Measurements from ENCODE around the gene CCDC85A.

CCDC85A gene

DNA sequence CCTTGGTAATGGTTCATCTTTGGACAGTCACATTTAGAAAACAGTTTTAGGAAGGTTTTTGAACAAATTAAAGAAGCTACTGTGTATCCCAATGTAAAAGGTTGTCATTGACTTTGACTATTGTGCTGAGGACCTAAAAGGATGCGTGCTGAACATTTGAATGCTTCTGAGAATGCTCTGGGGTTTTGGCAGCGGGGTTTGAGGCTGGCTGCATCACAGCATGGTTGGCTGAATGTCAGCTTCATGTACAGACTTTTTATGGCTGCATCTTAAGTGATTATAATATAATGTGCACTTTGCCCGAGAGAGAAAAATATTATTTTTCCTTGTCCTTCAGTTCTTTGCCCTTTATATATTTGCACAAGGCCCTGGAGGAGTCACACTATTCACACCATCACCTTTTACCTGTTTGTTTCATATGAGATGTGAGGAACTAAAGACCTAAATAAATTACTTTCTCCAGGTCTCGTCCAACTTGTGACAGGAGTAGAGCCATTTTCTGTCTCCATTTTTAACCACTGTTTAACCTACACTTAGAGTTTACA is 125.9 kb downstream of the CCDC85A start:
- no peak for DNase-seq (ENCODE audit: low spot score)

DNA sequence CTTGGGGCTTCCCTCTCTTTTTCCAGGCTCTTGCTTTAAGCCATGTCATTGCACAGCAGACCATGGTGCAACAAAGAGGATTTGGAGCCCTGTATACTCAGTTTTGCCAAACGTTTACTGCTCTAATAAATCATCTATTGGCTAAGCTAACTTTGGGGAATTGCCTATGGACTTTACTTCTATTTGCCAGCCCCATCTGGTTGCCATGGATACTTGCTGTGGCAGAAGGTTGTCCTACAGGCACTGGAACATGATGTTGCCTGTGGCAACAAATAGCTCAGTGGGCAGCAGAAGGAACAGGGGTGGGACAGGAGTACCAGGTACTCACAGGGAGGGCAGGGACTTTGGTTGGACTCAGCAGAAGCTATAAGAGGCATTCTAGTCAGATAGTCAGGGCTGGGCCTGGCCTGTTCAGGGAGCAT is 129.7 kb downstream of the CCDC85A start:
- no peak for DNase-seq (ENCODE audit: low spot score)

DNA sequence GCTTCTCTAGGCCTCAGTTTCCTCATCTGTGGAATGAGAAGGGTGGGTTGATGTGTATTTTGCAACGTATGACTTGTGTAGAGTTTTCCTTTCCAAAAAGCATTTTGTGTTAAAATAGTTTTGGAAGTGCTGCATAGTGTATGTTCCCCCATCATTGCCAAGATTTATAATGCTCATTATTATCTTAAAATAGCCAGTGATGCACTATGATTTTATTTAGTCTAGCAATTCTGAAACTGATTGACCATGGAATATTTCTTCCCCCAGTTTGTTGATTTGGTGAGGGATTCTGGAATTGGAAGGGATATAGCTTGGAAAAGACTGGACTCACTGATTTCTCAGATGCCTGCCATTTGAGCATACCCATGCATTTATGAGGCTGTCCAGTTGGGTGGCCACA is 130.6 kb downstream of the CCDC85A start:
- DNase-seq (ENCODE audit: low spot score) = no peak

DNA sequence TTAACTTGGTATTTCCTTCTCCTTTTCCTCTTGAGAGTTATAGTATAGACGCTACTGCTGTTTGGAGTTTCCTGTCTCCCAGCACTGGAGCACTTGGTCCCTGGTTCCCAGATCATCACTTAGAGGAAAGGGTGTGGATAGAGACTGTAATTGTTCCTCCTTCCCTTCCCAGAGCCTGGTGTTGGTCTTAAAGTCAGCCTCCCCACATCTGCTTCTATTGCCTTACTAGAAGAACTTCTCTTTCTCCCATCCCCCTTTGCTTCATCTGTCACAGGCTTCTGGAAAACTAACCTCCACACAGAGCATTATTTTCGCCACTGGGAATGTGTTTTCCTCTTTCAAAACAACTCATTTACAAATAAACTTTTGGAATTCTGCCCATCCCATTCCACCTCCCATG is 131.0 kb downstream of the CCDC85A start:
- no peak for DNase-seq (ENCODE audit: low spot score)

DNA sequence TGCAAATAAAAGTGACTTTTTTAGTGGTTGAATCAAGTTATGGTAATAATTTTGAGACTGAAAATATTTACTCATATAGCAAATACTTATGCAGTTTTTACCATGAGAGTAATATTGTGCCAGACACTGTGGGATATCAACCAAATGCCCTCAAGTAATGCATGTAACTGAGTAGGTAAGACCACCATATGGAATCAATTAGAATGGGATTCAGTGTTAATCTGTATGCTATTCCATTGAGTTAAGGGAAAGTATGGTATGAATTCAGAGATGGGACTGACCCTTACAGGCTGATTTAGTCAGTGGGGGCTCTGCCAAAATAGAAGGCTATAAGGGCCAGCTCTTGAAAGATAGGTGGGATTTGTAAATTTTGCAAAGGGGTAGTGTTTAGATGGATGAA is 131.6 kb downstream of the CCDC85A start:
- DNase-seq (ENCODE audit: low spot score) = no peak

DNA sequence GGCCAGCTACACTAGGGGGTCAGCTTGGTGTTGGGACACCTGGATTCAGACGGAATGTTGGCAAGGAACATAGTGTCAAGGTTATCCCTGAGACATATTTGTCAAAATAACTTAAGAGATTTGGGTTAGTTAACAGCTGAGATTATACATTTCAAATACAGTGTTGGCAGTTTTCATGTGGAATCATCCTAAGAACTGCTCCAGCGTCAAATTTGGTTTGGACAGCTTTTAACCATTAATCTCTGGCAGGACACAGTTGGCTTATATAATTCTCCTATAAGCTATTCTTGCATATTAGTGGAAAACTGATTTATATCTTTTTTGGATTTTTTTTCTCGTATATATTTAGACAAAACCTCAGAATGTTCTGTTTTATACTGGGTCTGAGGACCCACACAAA is 132.2 kb downstream of the CCDC85A start:
- DNase-seq (ENCODE audit: low spot score) = no peak

DNA sequence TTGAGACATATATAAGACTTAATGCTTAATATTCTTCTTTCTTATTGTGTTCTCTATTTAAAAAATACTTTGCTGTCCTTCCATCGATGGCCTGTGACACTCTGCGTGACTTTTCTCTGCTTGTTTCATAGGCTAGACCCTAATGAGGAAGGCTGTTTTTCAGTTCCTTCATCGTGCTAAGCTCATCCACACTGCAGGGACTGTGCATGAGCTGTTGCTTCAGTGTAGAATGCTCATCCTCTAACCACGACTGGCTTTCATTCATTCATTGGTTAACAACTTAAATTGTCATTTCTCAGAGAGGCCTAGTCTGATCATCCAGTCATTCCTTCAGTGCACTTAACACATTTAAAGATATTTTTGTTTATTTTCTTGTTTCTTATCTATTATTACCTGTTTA is 134.4 kb downstream of the CCDC85A start:
- DNase-seq (ENCODE audit: low spot score) = no peak

DNA sequence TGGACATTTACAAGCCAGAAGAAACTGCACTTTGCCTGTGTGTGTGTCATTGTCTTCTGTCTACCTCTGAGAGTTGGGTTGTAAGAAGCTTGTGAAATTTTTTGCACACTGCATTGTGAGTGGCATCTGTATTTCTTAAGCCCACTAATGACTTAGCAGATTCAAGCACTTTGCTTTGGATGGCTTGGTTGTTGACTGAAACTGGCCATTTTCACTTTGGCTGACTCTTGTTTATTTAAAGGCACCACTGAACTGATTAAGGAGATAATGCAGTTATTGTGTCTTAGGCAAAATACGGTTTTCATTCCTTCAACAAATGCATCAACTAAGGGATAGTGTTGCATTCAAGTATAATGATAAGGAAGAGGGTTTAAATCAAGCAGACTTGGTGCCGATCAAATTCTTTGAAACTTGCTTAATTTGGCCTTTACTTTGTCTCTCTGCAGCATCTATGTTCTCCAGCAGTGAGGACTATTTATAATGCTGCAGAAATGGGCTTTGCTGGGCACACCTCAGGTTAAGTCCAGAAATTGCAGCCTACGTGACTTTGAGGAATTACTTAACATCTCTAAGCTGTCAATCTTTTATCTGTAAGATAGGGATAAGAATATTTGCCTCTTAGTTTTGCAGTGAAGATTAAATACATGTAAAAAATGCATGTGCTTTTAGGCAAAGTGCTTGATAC is 142.0 kb downstream of the CCDC85A start:
- DNase-seq (ENCODE audit: low spot score) = no peak

DNA sequence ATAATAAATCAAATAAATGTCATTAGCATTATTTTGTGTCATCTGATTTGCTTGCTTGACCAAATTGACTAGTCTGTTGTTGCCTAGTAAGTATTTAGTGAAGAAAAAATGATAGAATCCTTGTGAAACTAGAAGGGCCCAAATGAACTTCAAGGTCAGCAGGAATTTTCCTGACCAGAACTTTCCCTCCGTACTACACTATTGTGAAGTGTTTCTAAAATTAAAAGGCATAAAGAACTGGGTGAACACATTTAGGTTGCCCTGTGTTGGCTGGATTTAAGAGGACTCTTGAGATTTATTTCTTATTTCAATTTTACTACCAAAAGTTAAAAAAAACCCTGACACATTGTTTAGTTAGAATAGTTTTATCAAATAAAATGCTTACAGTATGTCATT is 142.6 kb downstream of the CCDC85A start:
- DNase-seq (ENCODE audit: low spot score) = no peak

DNA sequence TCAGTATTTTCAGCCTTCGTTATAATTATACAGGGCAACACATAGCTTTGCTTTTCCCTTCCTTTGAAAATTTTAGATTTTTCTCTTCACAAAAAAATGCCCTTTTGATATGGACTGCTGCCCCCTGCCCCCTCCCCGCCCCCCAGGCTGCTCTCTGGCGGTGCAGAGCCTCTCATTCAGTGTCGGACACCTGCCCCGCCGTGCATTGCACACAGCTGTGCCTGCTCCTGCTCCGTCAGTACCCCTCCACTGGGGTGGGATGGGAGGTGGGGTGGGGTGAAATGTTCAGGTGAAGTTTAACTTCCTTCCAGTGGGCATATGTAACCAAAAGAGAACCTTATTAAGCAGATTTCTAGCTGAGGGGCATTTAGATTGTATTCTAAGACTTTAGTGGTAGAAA is 148.0 kb downstream of the CCDC85A start:
- DNase-seq (ENCODE audit: low spot score) = no peak

DNA sequence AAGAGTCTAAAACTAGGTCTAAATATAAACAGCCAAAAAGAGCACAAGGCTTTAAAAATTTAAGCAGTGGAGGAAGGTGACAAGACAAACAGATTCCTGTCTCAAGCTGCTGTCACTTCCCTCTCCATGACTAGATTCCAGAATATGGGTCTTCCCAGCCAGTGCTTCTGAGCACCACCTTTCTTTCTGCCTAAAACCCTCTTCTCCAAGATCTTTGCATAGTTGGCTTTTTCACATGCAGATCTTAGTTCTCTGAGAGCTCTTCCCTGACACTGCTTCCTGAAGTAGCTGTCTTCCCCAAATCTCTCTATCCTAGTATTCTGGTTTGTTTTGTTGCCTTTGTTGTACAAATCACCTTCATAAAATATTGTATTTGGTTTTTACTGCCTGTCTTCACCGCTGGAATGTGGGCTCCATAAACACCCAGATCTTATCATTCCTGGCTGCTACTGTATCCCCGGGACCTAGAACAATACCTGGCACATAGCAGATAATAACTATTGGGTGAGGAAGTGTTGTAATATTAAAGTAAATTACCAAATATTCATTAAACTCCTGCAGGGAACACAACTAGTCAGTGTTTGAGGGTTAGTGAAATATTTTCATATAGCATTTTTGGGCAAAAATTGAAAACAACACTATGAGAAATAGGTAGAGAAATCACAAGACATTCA is 150.2 kb downstream of the CCDC85A start:
- DNase-seq (ENCODE audit: low spot score) = no peak

DNA sequence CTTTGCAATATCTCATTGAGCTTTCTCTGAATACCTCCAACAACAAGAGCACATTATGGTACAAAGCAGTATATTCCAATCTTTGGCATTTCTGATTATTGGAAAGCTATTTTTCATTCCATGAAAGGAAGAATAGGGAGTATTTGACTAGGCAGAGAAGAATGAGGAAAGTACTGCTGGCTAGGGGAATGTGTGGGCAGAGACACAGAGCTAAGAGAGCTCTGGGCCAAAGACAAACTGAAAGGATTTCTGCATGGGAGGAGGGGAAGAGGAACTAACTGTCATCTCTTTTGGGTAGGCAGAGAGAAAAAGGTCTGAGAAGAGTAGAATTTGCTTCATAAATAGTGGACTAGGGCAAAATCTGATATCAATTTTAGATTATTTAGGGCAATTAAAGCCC is 150.8 kb downstream of the CCDC85A start:
- DNase-seq (ENCODE audit: low spot score) = no peak

DNA sequence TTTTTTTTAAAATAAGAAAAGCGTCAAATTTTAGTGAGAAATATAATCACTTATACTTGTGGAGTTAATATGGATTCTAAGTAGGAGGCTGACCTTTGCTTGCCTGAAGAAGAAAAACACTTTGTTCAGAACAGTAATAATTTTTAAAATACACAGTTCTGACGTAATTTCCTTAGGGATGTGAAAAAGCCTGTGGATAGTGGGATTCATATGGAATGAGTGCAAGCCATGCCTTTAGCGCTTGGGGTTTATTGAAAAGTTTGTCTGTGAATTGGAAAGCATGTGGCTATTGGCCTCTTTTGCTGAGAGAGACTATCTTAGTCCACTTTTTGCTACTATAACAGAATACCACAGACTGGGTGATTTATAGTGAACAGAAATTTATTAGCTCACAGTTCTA is 151.3 kb downstream of the CCDC85A start:
- DNase-seq (ENCODE audit: low spot score) = no peak

DNA sequence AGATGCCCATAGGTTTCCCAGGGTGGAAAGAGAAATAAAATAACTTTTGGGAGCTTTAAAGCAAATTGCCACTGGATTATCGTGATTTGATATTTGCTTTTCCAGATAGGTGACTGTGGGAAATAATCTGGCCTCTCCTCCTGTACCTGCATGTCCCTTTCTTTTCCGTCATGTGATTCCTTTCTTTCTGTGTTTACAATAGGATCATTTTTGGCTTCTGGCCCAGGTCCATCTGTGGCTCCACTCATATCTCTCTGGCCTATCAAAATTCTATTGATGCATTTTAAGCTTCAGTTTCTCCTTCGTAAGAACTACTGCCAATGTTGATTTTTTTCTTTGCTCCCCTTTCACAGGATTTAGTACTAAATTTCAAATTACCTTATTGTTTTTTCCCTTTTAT is 153.6 kb downstream of the CCDC85A start:
- no peak for DNase-seq (ENCODE audit: low spot score)

DNA sequence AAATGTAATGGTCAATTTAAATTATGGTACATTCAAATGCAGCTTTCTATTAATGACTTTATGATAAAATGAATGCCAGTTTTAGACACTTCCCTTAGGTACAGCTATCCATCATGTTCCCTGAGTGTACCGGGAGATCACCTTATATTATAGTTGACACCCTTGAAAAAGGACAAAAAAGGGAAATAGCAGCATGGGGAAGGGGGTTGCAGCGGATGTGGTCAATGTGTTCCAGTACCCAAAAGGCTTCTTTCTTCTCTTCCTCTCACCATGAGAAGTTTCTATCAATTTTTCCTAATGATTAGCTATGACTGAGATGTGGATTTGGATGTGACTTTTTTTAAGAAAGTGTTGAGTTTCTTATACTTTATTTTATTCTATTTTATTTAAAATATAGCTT is 154.4 kb downstream of the CCDC85A start:
- DNase-seq (ENCODE audit: low spot score) = no peak

DNA sequence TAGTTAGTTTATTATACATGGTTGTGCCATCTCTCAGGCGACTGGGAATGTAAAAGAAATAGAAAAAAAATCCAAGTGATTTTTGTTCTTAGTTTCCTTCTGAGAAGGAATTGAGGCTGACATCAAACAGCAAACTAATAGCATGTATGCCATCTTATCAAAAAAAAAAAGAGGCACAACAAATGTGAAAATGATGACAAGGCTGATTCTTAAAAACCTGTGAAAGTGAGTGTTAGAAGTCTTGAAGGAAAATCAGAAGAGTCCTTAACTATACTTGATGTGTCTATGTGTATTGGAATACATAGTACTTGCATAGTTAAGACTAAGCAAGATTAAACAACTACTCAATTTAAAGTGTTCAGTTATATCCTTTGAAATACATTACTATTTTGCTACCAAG is 161.0 kb downstream of the CCDC85A start:
- no peak for DNase-seq (ENCODE audit: low spot score)

DNA sequence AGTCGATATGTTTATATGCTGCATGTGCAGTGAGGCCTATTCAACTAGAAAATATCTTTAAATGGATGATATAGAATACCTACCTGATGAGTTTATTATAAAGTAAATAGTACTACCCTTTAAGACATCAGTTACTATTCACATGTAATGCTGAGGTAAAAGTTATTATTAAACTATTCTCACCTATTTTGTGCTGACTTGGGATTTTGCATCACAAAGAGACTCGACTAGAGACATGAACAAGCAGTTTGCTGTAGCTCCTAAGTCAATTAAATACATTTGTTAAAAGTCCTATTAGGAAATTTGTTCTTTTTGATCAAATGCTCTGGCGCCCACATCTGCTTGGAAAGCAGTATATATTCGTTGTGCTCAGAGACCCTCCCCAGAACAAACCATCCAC is 164.1 kb downstream of the CCDC85A start:
- no peak for DNase-seq (ENCODE audit: low spot score)

DNA sequence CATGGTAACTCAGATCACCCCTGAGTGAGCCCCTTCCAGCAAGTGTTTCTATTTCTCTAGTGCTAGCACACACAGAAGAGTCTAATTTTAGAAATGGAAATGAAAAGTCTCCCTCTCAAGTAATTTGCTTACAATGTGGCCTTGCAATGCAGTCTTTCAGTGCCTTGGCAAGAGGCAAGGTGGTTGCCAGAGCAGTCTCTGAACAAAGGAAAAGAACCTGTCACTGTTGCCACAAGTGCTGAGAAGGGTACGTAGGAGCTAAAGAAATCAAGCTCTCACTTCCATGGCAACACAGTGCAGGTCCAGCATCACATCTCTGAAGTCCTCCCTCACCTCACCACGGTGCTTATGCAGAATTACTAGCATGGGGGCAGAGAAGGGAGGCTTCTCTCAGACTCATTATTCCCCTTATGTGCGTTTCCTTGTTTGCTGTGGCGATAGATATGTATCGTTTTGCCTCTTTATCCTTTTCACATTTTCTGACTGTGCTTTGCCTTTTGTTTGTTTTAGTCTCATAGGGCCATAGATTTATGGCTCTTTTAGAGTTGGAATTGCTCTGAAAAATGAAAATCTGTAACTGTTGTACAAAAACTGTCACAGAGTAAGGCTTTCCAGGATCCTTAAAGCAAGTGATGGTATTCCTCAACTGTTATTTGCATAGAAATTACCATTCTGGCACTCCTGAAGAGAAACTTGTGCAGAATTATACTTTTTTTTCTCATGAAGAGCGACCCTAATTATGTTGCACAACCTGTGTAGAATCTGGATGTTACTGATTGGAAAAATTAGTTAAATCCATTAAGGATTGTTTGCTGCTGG is 164.8 kb downstream of the CCDC85A start:
- DNase-seq (ENCODE audit: low spot score) = no peak

DNA sequence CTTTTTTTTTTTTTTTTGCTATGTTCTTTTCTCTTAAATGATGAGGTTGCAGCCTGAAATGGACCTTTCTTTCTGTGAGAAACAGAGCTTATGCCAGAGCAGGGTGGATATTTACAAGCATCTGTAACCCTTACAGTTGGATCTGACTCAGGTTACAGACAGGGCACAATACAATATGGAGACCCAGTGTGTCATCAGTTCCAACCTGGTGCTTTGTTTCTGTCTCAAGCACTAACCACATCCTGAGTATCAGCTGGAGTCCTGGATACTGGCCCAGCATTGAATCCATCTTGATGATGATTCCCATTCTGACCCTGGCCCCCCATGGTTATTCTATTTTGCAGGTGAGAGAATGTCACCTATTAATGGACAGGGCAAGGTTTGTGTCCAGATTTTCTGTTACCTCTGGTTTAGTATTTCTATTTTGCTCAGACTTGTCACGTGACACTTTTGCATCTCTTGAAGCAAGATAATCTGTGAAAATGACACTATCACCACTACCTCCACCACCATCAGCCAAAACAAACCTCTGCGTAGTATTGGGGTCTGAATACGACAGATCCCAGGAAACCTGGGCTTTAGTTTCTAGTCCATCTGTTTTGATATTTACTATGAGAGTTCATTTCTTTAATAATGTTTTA is 174.0 kb downstream of the CCDC85A start:
- DNase-seq (ENCODE audit: low spot score) = no peak

DNA sequence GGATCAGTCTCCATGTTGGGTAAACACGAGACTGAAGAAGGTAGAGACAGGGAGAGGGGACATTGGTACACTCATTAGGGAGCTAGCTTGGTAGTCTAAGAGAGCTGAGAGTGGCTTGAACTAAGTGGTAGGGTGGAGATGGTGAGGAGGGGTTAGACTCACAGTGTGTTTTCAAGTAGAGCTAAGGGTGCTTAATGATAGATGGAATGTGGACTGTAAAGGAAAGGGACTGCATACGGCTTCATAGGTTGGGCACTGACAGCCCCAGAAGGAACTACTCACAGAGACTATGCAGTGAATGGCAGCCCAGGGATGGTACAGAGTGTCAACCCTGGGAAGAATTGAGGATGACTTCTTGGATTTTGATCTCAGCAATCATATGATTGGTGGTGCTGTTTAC is 178.1 kb downstream of the CCDC85A start:
- no peak for DNase-seq (ENCODE audit: low spot score)

DNA sequence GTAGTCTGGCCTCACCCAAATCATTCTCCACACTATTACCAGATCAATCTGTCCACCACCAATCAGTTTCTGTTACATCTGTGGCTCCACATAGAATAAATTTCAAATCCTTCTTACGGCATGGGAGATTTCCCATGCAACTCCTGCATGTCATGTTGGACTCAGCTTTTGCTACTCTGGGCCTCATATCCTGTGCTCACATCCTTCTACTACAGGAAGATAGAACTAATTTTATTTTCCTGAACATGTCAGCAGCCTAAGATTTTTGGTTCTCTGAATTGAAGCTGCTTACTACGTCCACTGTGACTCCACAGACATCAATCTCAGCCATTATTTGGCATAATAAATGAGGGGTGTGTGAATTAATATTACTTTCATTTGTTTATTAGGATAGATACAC is 181.1 kb downstream of the CCDC85A start:
- DNase-seq (ENCODE audit: low spot score) = no peak

DNA sequence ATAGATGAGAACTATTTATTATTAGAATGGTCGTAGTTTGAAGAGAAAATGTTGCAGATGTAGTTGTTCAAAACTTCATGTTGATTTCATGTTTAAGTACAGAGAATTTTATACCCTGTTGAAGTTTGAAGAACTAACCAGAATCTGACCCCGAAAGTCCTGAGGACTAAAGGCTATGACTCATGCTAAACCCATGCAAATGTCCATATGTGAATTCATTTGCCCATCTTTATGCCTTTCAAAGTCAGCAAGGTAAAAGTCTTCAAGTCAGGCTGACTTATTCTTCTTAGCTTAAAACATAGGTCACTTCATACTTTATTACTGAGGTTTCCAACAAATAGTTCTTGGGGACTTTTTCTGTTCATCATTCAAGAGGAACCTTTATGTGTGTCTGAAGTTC is 185.5 kb downstream of the CCDC85A start:
- DNase-seq (ENCODE audit: low spot score) = no peak

Data from SW480 (cell line).